Keratinocyte (primary cell): Measurements from ENCODE around the gene CLK4. TPM values are rescaled to one million over a fixed set of nuclear protein-coding genes. Genes with fewer than 3 reads are reported as not detected.

ENCODE experiments used
- DNase-seq: peaks from one replicate; pipeline ENCODE4 v3.0.0-alpha.2; 2011; ENCODE audit warnings: low read depth, missing footprints, low spot score
- FAIRE-seq: peaks from 2 replicates; lab custom pipeline; 2011; peaks lifted over from hg19 to GRCh38; lab: Jason Lieb, UNC
- H2AFZ ChIP-seq: 2 replicates; pipeline ENCODE4 v1.6.0; 2012; ENCODE audit warnings: low read length, control low read depth, inconsistent platforms; ENCODE audit not compliant: control insufficient read depth
- H3K27ac ChIP-seq: 2 replicates; pipeline ENCODE4 v1.5.1; 2011; ENCODE audit warnings: low read length; ENCODE audit not compliant: control insufficient read depth, insufficient read depth
- H3K27me3 ChIP-seq: 3 replicates; pipeline ENCODE4 v1.6.0; 2011; ENCODE audit warnings: low read length; ENCODE audit not compliant: control insufficient read depth, insufficient read depth; ENCODE audit errors: extremely low read depth
- H3K36me3 ChIP-seq, 2 experiments: 2 replicates in 1 of 2; 3 replicates in 1 of 2; pipeline ENCODE4 v1.5.1; 2011; ENCODE audit warnings: low read length in 2 of 2, mild to moderate bottlenecking in 1 of 2; ENCODE audit not compliant: control insufficient read depth in 2 of 2, insufficient read depth in 2 of 2; ENCODE audit errors: extremely low read depth in 1 of 2
- H3K4me1 ChIP-seq: 3 replicates; pipeline ENCODE4 v1.5.1; 2011; ENCODE audit warnings: low read length; ENCODE audit not compliant: control insufficient read depth, insufficient read depth; ENCODE audit errors: extremely low read depth
- H3K4me2 ChIP-seq: 3 replicates; pipeline ENCODE4 v1.6.0; 2011; ENCODE audit warnings: low read depth, low read length; ENCODE audit not compliant: control insufficient read depth, insufficient read depth; ENCODE audit errors: extremely low read depth
- H3K4me3 ChIP-seq, 3 experiments: fragments of 200-600 bp in 1 of 3; sonication (generic) in 1 of 3; 2 replicates in 2 of 3; 3 replicates in 1 of 3; pipeline ENCODE4 v1.5.1; 2011 to 2016; ENCODE audit warnings: low read length in 3 of 3, mild to moderate bottlenecking in 3 of 3, control low read depth in 2 of 3, inconsistent platforms in 1 of 3, low read depth in 1 of 3, mixed read lengths in 1 of 3, mixed run types in 1 of 3, moderate library complexity in 1 of 3; ENCODE audit not compliant: control insufficient read depth in 2 of 3, insufficient read depth in 2 of 3; ENCODE audit errors: extremely low read depth in 1 of 3
- H3K79me2 ChIP-seq: 2 replicates; pipeline ENCODE4 v1.6.0; 2012; ENCODE audit warnings: low read length; ENCODE audit not compliant: control insufficient read depth, insufficient read depth
- H3K9ac ChIP-seq: 3 replicates; pipeline ENCODE4 v1.6.0; 2011; ENCODE audit warnings: low read length; ENCODE audit not compliant: control insufficient read depth, insufficient read depth; ENCODE audit errors: extremely low read depth
- H3K9me1 ChIP-seq: 3 replicates; pipeline ENCODE4 v1.6.0; 2011; ENCODE audit warnings: low read length; ENCODE audit not compliant: control insufficient read depth, insufficient read depth; ENCODE audit errors: extremely low read depth
- H3K9me3 ChIP-seq: 2 replicates; pipeline ENCODE4 v1.5.1; 2012; ENCODE audit warnings: low read depth, low read length; ENCODE audit not compliant: control insufficient read depth
- H4K20me1 ChIP-seq: 3 replicates; pipeline ENCODE4 v1.6.0; 2011; ENCODE audit warnings: low read length; ENCODE audit not compliant: control insufficient read depth, insufficient read depth; ENCODE audit errors: extremely low read depth
- CTCF ChIP-seq, 3 experiments: IDR thresholded peaks in 1 of 3; conservative IDR thresholded peaks in 1 of 3; optimal IDR thresholded peaks in 1 of 3; 2 replicates in 2 of 3; 3 replicates in 1 of 3; pipeline versions ENCODE3 to v1.5.1; 2011; ENCODE audit warnings: low read length in 3 of 3, mild to moderate bottlenecking in 3 of 3, moderate library complexity in 2 of 3, control low read depth in 1 of 3, inconsistent platforms in 1 of 3; ENCODE audit not compliant: insufficient read depth in 2 of 3; ENCODE audit errors: extremely low read depth in 1 of 3
- EZH2 ChIP-seq: IDR thresholded peaks from one replicate; pipeline ENCODE4 v1.6.1; 2012; ENCODE audit warnings: inconsistent platforms, mild to moderate bottlenecking, low read length, moderate library complexity
- dilution Hi-C: fragments of 300-500 bp; cut with MboI; formaldehyde crosslinking; loops from one replicate; pipeline ENCODE4 v1.7.0; 2020; ENCODE audit warnings: low sequenced_read_pairs; ENCODE audit not compliant: extremely low pct_ligation_motif_present
- polyA plus RNA-seq, 5 experiments: library from polyadenylated mRNA; depleted of rRNA in 3 of 5; stranded (reverse) in 3 of 5; stranded (forward) in 1 of 5; unstranded in 1 of 5; fragments of >200 nt; gene quantifications; 1 replicate in 1 of 5; 2 replicates in 3 of 5; 3 replicates in 1 of 5; pipeline versions ENCODE4 v1.2.1 to v1.2.3, GENCODE V29; 2011 to 2012; ENCODE audit warnings: missing spikeins in 2 of 5, low read depth in 1 of 5, low replicate concordance in 1 of 5

Gene CLK4
- polyA plus RNA-seq, 1 donor (not counting 4 experiments of a cell fraction or from before 2014, with no cell fraction given), result 17.3 TPM

DNA sequence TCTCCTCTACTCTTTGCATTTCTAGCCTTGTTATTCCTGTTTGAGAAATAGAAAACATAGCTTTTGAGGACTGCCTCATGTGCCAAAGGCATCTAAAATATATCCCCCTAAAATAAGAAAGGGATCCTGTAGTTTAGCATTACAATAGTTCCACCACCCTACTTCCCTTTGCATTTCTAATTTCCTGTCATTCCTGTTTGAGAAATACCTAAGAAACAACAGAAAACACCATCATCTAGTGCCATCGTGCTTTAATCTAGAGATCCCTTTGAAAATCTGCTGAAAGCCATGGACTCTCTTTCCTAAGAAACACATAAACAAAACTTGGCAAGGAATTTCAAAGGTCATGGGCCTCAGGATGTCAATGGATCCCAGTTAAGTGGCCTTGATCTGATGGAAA, 7.5 kb downstream of the CLK4 start:
- Histone ChIP-seq H3K4me3 (no peak overlapping the region), H3K9me1 (no peaks in the 10 kb centered on the region), H3K27me3 (no peaks in the 10 kb centered on the region), H3K9me3 (no peaks in the 10 kb centered on the region), H2AFZ (no peak overlapping the region), H3K79me2 (peaks cover 31% of the 10 kb centered on the region), H3K36me3 (peaks cover 20 to 38% of the 10 kb centered on the region in 2 experiments), H4K20me1 (no peaks in the 10 kb centered on the region), H3K9ac (no peak overlapping the region), H3K27ac (no peak overlapping the region), H3K4me2 (no peak overlapping the region), H3K4me1 (peaks cover 4% of the 10 kb centered on the region)
- no peak for TF ChIP-seq CTCF (optimal IDR thresholded peaks at IDR 0.05 in 1 of 3, IDR thresholded peaks at IDR 0.05 in 1 of 3, conservative IDR thresholded peaks at IDR 0.05 in 1 of 3; ENCODE audit: extremely low read depth in 1 of 3, insufficient read depth in 2 of 3, low read length in 3 of 3)
- TF ChIP-seq EZH2, result no peak
- DNase-seq (no peak), FAIRE-seq (no peak)
- dilution Hi-C loops, result no loop called here

- no peak overlapping the region for H3K4me2 ChIP-seq
- H3K9me3 ChIP-seq, result no peaks in the 10 kb centered on the region
- DNase-seq (no peak), FAIRE-seq (no peak)
- H3K79me2 ChIP-seq, result peaks cover 1% of the 10 kb centered on the region
- no peaks in the 10 kb centered on the region for H3K9me1 ChIP-seq
- TF ChIP-seq EZH2 (no peak), CTCF (optimal IDR thresholded peaks at IDR 0.05 in 1 of 3, IDR thresholded peaks at IDR 0.05 in 1 of 3, conservative IDR thresholded peaks at IDR 0.05 in 1 of 3; ENCODE audit: extremely low read depth in 1 of 3, insufficient read depth in 2 of 3, low read length in 3 of 3) (no peak)
- no peaks in the 10 kb centered on the region for H3K4me1 ChIP-seq
- peaks cover 12 to 38% of the 10 kb centered on the region in 2 experiments for H3K36me3 ChIP-seq
- H4K20me1 ChIP-seq, result no peaks in the 10 kb centered on the region
- no peak overlapping the region for H3K27ac ChIP-seq
- H3K9ac ChIP-seq, result no peak overlapping the region
- H3K4me3 ChIP-seq, result no peak overlapping the region
- no peaks in the 10 kb centered on the region for H3K27me3 ChIP-seq
- no peak overlapping the region for H2AFZ ChIP-seq
- dilution Hi-C loops, result no loop called here
Observed at GRCh38 chr5:178612299-178612698, 14.6 kb downstream of the CLK4 start.
